Activated CD8-positive, alpha-beta memory T cell treated with anti-CD3 and anti-CD28 coated beads, Interleukin-2, amount 50 U/mL, for 1 hour (primary cell): ENCODE data around the gene MAML2.

Source experiments
- DNase-seq: peaks from one replicate; pipeline ENCODE4 v3.0.0-alpha.2; 2020; ENCODE audit errors: extremely low read depth

MAML2 gene

GRCh38 chr11:96213500-96213899 is 129.5 kb downstream of the MAML2 start:
- DNase-seq, result no peak

- peak; percentile 32 for DNase-seq
These were observed 131.6 kb downstream of the MAML2 start for GRCh38 chr11:96211436-96211835.

- DNase-seq, result no peak
These were observed 135.2 kb downstream of the MAML2 start for GRCh38 chr11:96207459-96208449.

GRCh38 chr11:96206955-96207354 is 136.0 kb downstream of the MAML2 start:
- DNase-seq, result no peak

GRCh38 chr11:96205460-96205809 is 137.6 kb downstream of the MAML2 start:
- DNase-seq, result no peak

- DNase-seq, result peak; percentile 46
These were observed 138.1 kb downstream of the MAML2 start for GRCh38 chr11:96204721-96205459.

GRCh38 chr11:96204366-96204659 is 138.7 kb downstream of the MAML2 start:
- no peak for DNase-seq

- DNase-seq, result no peak
These were observed 139.2 kb downstream of the MAML2 start for GRCh38 chr11:96203567-96204365.

- no peak for DNase-seq
These were observed 142.8 kb downstream of the MAML2 start for GRCh38 chr11:96200243-96200642.

- DNase-seq, result peak; percentile 33
These were observed 143.4 kb downstream of the MAML2 start for GRCh38 chr11:96199563-96200025.

- no peak for DNase-seq
These were observed 144.9 kb downstream of the MAML2 start for GRCh38 chr11:96197801-96198701.

- no peak for DNase-seq
These were observed 145.9 kb downstream of the MAML2 start for GRCh38 chr11:96197103-96197502.

GRCh38 chr11:96196181-96196662 is 146.8 kb downstream of the MAML2 start:
- no peak for DNase-seq

- no peak for DNase-seq
These were observed 147.3 kb downstream of the MAML2 start for GRCh38 chr11:96195671-96196070.

GRCh38 chr11:96194581-96195374 is 148.2 kb downstream of the MAML2 start:
- no peak for DNase-seq

GRCh38 chr11:96193745-96194443 is 149.1 kb downstream of the MAML2 start:
- no peak for DNase-seq

- no peak for DNase-seq
These were observed 151.2 kb downstream of the MAML2 start for GRCh38 chr11:96191752-96192151.

- no peak for DNase-seq
These were observed 153.6 kb downstream of the MAML2 start for GRCh38 chr11:96189351-96189750.

- no peak for DNase-seq
These were observed 154.6 kb downstream of the MAML2 start for GRCh38 chr11:96188243-96189006.
